Memory B cell (primary cell): ENCODE measurements around the gene RAC2.

ENCODE experiments used
- ATAC-seq: fragments of 150-1000 bp; cut with Tn5 transposase; 2 replicates; pipeline ENCODE4 v1.10.0; 2021; ENCODE audit warnings: low read depth, mild to moderate bottlenecking, moderate library complexity
- DNase-seq, 2 donors: peaks; one replicate each; pipeline ENCODE4 v3.0.0; 2022; ENCODE audit warnings: low spot score in 2 of 2
- H3K27ac Mint-ChIP-seq: one replicate; pipeline ENCODE4 v1.8.0; 2022; ENCODE audit warnings: mild to moderate bottlenecking, moderate library complexity, mixed read lengths
- H3K27me3 Mint-ChIP-seq: one replicate; pipeline ENCODE4 v1.8.0; 2022; ENCODE audit warnings: mixed read lengths
- H3K36me3 Mint-ChIP-seq: one replicate; pipeline ENCODE4 v1.8.0; 2022; ENCODE audit warnings: mild to moderate bottlenecking, mixed read lengths
- H3K4me1 Mint-ChIP-seq: one replicate; pipeline ENCODE4 v1.8.0; 2022; ENCODE audit warnings: mixed read lengths
- H3K4me3 Mint-ChIP-seq: one replicate; pipeline ENCODE4 v1.8.0; 2022; ENCODE audit warnings: mild to moderate bottlenecking, moderate library complexity, mixed read lengths
- H3K9me3 Mint-ChIP-seq: one replicate; pipeline ENCODE4 v1.8.0; 2022; ENCODE audit warnings: mixed read lengths

The RAC2 gene

DNA sequence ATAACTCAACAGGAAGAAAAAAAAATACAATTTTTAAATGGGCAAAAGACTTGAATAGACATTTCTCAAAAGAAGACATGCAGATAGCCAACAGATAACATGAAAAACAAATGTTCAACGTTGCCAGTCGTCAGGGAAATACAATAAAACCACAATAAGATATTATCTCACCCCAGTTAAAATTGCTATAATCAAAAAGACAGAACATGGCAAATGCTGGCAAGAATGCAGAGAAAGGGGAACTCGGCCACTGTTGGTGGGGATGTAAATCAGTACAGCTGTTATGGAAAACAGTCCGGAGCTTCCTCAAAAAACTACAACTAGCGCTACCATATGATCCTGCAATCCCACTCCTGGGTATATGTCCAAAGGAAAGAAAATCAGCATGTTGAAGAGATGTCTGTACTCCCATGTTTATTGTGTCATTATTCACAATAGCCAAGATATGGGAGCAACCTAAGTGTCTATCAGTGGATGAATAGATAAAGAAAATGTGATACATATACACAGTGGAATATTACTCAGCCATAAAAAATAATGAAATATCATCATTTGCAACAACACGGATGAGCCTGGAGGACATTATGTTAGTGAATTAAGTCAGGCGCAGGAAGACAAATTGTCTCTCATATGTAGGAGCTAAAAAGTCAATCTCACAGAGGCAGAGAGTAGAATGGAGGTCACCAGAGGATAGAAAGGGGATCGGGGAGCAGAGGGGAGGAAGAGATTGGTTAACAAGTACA lies 26.0 kb upstream of the RAC2 start:
- H3K27me3 Mint-ChIP-seq, result no peaks in the 10 kb centered on the region
- H3K36me3 Mint-ChIP-seq, result no peaks in the 10 kb centered on the region
- H3K4me3 Mint-ChIP-seq, result no peak overlapping the region
- peaks cover 40% of the 10 kb centered on the region for H3K4me1 Mint-ChIP-seq
- peak overlapping the region; percentile 43 for H3K27ac Mint-ChIP-seq
- ATAC-seq, result no peak
- DNase-seq, result no peak
- H3K9me3 Mint-ChIP-seq, result peaks cover 2% of the 10 kb centered on the region

DNA sequence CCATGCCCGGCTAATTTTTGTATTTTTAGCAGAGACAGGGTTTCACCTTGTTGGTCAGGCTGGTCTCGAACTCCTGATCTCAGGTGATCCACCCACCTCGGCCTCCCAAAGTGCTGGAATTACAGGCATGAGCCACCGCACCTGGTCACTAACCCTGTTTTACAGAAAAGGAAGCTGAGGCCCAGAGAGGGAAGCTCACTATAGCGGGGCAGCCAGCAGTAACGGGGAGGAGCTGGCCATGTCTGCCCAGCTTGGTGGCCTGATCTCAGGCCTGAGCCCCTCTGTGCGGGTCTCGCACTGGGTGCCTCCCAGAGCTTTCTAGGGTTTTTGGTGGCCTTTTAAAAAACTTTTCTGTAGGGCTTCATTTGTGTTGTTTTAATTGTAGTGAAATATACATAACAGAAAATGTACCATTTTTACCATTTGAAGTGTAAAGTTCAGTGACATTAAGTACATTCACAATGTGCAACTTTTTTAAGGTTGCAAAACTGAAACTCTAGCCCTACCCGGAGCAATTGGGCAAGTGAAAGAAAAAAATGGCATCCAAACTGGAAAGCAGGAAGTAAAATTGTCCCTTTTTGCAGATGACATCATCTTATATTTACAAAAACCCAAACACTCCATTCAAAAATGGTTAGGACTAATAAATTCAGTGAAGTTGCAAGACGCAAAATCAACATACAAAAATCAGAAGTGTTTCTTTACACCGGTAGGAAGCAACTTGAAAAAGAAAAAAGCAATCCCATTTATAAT lies 23.8 kb upstream of the RAC2 start:
- Mint-ChIP-seq H3K4me1 (peaks cover 26% of the 10 kb centered on the region), H3K27me3 (no peaks in the 10 kb centered on the region), H3K27ac (peak overlapping the region; percentile 99), H3K4me3 (peak overlapping the region; percentile 88), H3K9me3 (peaks cover 2% of the 10 kb centered on the region), H3K36me3 (no peaks in the 10 kb centered on the region)
- DNase-seq, result no peak
- ATAC-seq, result peak; percentile 28

DNA sequence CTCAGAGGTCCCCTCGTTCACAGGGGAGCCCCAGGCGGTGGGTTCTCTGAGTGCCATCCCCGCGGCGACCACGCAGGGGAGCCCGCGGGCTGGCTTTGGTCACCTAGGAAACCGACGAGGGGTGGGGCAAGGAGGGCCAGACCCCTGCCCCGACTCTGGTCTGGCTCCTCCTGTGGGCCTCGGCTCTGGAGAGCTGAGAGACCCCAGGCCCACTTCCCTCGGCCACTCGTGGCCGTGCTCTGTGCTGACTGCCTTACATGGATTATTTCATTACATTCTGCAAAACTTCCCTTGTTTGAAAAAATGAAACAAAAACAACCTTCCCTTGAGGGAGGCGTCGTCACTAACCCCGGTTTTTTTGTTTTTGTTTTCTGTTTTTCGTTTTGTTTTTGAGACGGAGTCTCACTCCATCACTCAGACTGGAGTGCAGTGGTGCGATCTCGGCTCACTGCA lies 23.1 kb upstream of the RAC2 start:
- peak overlapping the region; percentile 99 for H3K27ac Mint-ChIP-seq
- H3K36me3 Mint-ChIP-seq, result no peaks in the 10 kb centered on the region
- ATAC-seq (peak; percentile 84), DNase-seq (peak; percentile 77 to 91)
- peaks cover 26% of the 10 kb centered on the region for H3K4me1 Mint-ChIP-seq
- H3K4me3 Mint-ChIP-seq, result peak overlapping the region; percentile 88
- H3K27me3 Mint-ChIP-seq, result peaks cover 4% of the 10 kb centered on the region
- peaks cover 2% of the 10 kb centered on the region for H3K9me3 Mint-ChIP-seq

DNA sequence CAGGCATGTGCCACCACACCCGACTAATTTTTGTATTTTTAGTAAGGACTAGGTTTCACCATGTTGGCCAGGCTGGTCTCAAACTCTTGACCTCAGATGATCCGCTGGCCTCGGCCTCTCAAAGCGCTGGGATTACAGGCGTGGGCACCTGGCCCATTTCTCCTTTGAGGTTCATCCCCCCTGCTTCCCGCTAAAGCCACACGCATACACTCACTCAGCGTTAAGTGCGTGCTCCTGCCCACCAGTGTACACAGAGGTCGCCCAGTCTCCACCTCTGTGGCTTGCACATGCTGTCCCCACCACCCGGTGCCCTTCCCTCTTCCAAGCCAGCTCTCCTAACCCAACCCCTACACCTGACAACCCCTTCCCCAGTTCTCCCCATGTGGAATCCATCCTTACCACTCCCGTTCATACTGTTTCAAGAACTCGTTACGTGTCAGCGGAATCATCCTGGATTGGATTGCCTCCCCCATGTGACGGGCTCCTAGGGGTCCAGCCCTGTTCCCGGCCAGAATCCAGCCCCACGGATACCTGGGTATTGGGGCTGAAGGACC lies 22.6 kb upstream of the RAC2 start:
- no peak for ATAC-seq
- DNase-seq, result no peak
- Mint-ChIP-seq H3K27me3 (peaks cover 4% of the 10 kb centered on the region), H3K4me3 (peak overlapping the region; percentile 88), H3K9me3 (peaks cover 2% of the 10 kb centered on the region), H3K4me1 (peaks cover 26% of the 10 kb centered on the region), H3K36me3 (no peaks in the 10 kb centered on the region), H3K27ac (peak overlapping the region; percentile 99)

GRCh38 chr22:37263966-37264887 lies 20.2 kb upstream of the RAC2 start:
- Mint-ChIP-seq H3K9me3 (no peaks in the 10 kb centered on the region), H3K4me3 (no peak overlapping the region), H3K4me1 (peaks cover 27% of the 10 kb centered on the region), H3K36me3 (no peaks in the 10 kb centered on the region), H3K27ac (no peak overlapping the region), H3K27me3 (peaks cover 4% of the 10 kb centered on the region)
- ATAC-seq (no peak), DNase-seq (no peak)

- no peaks in the 10 kb centered on the region for H3K36me3 Mint-ChIP-seq
- no peaks in the 10 kb centered on the region for H3K9me3 Mint-ChIP-seq
- H3K4me3 Mint-ChIP-seq, result no peak overlapping the region
- peaks cover 24% of the 10 kb centered on the region for H3K4me1 Mint-ChIP-seq
- no peak overlapping the region for H3K27ac Mint-ChIP-seq
- peaks cover 4% of the 10 kb centered on the region for H3K27me3 Mint-ChIP-seq
- no peak for ATAC-seq
- no peak for DNase-seq
Measured at GRCh38 chr22:37262346-37262745, 18.3 kb upstream of the RAC2 start.

DNA sequence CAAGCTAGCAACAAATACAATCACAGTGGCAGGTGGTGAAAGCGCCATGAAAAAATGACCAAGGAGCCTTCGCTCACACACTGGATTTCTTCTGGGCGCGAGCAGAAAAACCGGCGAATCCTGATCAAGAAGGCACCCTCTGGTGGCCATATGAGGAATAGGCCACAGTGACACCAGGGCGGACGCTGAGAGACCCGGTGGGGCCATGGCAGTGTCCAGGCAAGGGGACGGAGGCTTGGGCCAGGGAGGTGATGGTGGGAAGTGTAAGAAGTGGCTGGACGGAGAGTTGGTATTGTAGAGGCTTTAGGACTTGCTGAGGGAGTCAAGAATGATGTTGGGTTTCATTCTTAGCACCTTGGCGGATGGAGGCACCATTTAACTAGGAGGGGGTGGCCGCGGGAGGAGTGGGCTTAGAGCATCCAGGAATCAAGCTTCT lies 16.9 kb upstream of the RAC2 start:
- Mint-ChIP-seq H3K9me3 (no peaks in the 10 kb centered on the region), H3K27ac (no peak overlapping the region)
- DNase-seq, result peak; percentile 62 to 65

GRCh38 chr22:37260155-37260795 lies 16.2 kb upstream of the RAC2 start:
- H3K27me3 Mint-ChIP-seq, result peaks cover 4% of the 10 kb centered on the region
- peak overlapping the region; percentile 79 for H3K27ac Mint-ChIP-seq
- no peaks in the 10 kb centered on the region for H3K9me3 Mint-ChIP-seq
- DNase-seq (no peak), ATAC-seq (no peak)
- no peak overlapping the region for H3K4me3 Mint-ChIP-seq
- H3K4me1 Mint-ChIP-seq, result peaks cover 32% of the 10 kb centered on the region
- H3K36me3 Mint-ChIP-seq, result no peaks in the 10 kb centered on the region

More for the DNA sequence above, 16.9 kb upstream of the RAC2 start:
- Mint-ChIP-seq H3K27me3 (peaks cover 4% of the 10 kb centered on the region), H3K4me3 (no peak overlapping the region), H3K36me3 (no peaks in the 10 kb centered on the region), H3K4me1 (peaks cover 26% of the 10 kb centered on the region)
- ATAC-seq, result peak; percentile 66

GRCh38 chr22:37259540-37260029 lies 15.5 kb upstream of the RAC2 start:
- peak overlapping the region; percentile 57 for H3K4me3 Mint-ChIP-seq
- H3K27ac Mint-ChIP-seq, result peak overlapping the region; percentile 79
- no peak for DNase-seq
- peaks cover 33% of the 10 kb centered on the region for H3K4me1 Mint-ChIP-seq
- H3K36me3 Mint-ChIP-seq, result no peaks in the 10 kb centered on the region
- H3K27me3 Mint-ChIP-seq, result peaks cover 4% of the 10 kb centered on the region
- ATAC-seq, result peak; percentile 27
- H3K9me3 Mint-ChIP-seq, result no peaks in the 10 kb centered on the region

GRCh38 chr22:37258753-37259401 lies 14.8 kb upstream of the RAC2 start:
- DNase-seq, result no peak
- no peak for ATAC-seq
- no peaks in the 10 kb centered on the region for H3K9me3 Mint-ChIP-seq
- peaks cover 4% of the 10 kb centered on the region for H3K27me3 Mint-ChIP-seq
- no peaks in the 10 kb centered on the region for H3K36me3 Mint-ChIP-seq
- no peak overlapping the region for H3K4me3 Mint-ChIP-seq
- H3K27ac Mint-ChIP-seq, result no peak overlapping the region
- peaks cover 33% of the 10 kb centered on the region for H3K4me1 Mint-ChIP-seq

- Mint-ChIP-seq H3K27me3 (peaks cover 4% of the 10 kb centered on the region), H3K9me3 (no peaks in the 10 kb centered on the region), H3K27ac (no peak overlapping the region)
Measured at GRCh38 chr22:37258005-37258752, 14.1 kb upstream of the RAC2 start.

DNA sequence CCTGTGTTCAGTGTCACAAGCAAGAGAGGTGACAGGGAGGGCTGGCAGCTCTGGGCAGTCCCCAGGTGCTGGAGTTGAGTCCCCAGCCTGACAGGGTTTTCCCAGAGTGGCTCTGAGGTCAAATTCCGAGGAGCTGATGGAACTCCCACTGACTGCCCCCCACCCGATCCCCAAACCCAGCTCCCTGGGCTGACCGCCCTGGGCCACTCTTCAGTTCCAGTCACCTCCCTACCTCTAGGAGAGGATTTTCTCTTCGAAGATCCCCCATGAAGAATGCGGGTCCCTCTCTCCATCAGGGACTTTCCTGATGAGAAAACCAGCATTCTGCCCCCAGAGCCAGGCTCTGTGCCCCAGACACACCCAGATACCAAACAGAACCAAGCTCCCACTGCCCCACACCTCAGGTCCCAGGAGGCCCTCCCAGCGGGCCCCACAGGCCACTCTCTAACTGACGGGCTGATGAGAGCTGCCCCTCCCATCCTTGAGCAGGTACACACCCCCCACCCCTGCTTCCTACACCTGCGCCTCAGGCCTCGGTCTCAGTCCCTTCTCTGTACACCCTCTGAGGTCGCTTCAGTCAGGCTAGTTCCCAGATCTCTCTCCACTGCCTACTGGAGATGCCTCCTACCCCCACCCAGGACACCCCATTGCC lies 12.1 kb upstream of the RAC2 start:
- Mint-ChIP-seq H3K4me1 (peaks cover 37% of the 10 kb centered on the region), H3K27ac (peak overlapping the region; percentile 83), H3K36me3 (no peaks in the 10 kb centered on the region), H3K9me3 (no peaks in the 10 kb centered on the region), H3K4me3 (peak overlapping the region; percentile 49), H3K27me3 (no peaks in the 10 kb centered on the region)
- ATAC-seq (peak; percentile 59), DNase-seq (no peak)

More at GRCh38 chr22:37258005-37258752, 14.1 kb upstream of the RAC2 start:
- H3K4me1 Mint-ChIP-seq, result peaks cover 33% of the 10 kb centered on the region
- DNase-seq (no peak), ATAC-seq (no peak)
- H3K4me3 Mint-ChIP-seq, result no peak overlapping the region
- no peaks in the 10 kb centered on the region for H3K36me3 Mint-ChIP-seq
